GM18526 (cell line): ENCODE data around the gene GUCY2C.

Experiments used
- POLR2A ChIP-seq: IDR thresholded peaks from 3 replicates; pipeline ENCODE4 v1.6.1; 2011; ENCODE audit not compliant: insufficient read length; ENCODE audit errors: extremely low read depth

Gene GUCY2C

GRCh38 chr12:14572401-14572800 is 124.0 kb downstream of the GUCY2C start:
- no peak for TF ChIP-seq POLR2A

GRCh38 chr12:14571779-14572178 is 124.6 kb downstream of the GUCY2C start:
- no peak for TF ChIP-seq POLR2A

GRCh38 chr12:14570231-14570630 is 126.2 kb downstream of the GUCY2C start:
- no peak for TF ChIP-seq POLR2A

- no peak for TF ChIP-seq POLR2A
Measured at GRCh38 chr12:14567351-14568162, 128.8 kb downstream of the GUCY2C start, which contains the start of gene PLBD1. Gene PLBD1 (minus strand): TSS chr12:14567883. CDS start chr12:14567696, 187 bp downstream.

- no peak for TF ChIP-seq POLR2A
Measured at GRCh38 chr12:14564336-14564959, 132.0 kb downstream of the GUCY2C start.

- no peak for TF ChIP-seq POLR2A
Measured at GRCh38 chr12:14563046-14563445, 133.4 kb downstream of the GUCY2C start.
